Activated CD8-positive, alpha-beta memory T cell treated with anti-CD3 and anti-CD28 coated beads, Interleukin-2, amount 50 U/mL, for 24 hours (primary cell): ENCODE data around the gene PYURF.

Experiments used
- DNase-seq: peaks from one replicate; pipeline ENCODE4 v3.0.0-alpha.2; 2020; ENCODE audit errors: extremely low read depth

PYURF gene, protein sequence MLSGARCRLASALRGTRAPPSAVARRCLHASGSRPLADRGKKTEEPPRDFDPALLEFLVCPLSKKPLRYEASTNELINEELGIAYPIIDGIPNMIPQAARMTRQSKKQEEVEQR

DNA sequence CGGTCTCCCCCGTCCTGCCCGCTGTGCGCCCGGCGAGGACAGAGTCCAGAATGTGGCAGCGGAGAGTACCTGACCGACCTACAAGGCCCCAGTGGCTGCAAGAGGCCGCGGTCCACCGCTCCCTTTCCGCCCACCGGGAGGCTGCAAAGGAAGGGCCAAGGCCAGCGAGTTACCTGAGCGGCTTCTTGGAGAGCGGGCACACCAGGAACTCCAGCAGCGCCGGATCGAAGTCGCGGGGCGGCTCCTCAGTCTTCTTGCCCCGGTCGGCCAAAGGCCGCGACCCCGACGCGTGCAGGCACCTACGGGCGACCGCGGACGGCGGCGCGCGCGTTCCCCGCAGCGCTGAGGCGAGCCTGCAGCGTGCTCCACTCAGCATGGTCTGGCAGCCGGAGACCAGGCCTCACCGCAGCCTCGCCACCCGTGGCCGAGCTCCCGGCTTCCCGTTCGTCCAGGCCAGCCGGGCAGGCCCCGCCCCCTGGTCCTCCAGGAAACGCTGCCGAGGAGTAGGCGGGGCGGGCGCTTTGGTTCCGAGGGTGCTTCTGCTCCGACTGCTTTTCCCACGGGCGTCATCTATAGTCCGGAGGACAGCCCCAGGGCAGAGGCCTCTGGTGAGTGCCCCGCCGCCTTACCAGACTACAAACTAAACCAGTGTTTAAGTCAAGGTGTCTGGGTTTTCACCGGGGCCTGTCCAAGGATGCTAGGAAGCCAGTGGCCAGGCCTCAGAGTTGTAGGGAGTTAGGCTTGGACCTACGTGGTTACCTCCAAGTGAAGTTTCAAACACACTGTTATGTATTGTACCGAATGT is at the start of gene PYURF:
Gene PYURF, minus strand, starts transcription at position 452 of the 805 bp plus-strand sequence. Its CDS starts 76 bp downstream, at position 376.
- peak; percentile 47 for DNase-seq

DNA sequence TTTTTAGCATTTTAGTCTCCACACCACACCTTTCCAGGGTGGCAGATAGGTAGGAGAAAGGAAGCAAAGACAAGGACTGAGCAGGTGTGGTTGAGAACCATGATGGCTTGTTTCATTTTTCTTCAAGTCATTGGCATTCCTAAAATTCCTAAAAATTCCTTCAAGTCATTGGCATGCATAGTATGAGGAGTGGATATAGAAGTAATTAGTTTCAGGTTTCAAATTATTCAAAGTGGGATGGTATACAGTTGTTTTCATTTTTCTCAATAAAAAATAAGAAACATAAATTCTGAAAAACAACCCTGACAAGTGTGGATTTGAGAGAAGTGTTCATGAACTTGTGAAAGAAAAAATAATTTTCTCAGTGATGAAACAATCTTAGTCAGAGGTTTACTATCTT is 46.4 kb upstream of the PYURF start:
- no peak for DNase-seq

DNA sequence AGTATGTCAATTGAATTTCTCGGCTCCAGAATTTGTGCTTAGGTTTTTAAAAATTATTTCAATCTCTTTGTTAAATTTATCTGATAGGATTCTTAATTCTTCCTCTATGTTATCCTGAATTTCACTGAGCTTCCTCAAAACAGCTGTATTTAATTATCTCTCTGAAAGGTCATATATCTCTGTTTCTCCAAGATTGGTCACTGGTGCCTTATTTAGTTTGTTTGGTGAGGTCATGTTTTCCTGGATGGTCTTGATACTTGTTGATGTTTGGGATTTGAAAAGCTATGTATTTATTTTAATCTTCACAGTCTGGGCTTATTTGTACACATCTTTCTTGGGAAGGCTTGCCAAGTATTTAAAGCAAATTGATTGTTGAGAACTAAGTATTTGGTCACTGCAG is 44.0 kb upstream of the PYURF start:
- DNase-seq: no peak

DNA sequence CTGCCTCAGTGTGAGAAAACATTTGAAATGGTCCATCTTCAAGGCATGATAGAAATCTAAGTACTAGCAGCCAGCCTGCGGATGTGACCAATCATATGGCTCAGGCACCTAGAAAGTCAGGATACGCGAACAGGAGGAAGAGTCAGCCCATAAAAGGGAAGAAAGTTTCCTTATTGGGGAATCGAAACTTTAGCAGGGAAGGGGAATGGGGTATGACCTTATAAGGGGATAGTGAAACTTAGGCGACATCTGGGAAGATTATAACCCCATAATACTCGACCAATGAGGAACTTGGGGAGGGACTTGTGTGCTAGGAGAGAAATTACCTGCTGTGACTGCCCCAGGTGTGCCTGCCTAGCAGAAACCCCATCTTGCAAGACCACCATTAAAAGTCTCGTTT is 26.2 kb upstream of the PYURF start:
- DNase-seq: no peak

DNA sequence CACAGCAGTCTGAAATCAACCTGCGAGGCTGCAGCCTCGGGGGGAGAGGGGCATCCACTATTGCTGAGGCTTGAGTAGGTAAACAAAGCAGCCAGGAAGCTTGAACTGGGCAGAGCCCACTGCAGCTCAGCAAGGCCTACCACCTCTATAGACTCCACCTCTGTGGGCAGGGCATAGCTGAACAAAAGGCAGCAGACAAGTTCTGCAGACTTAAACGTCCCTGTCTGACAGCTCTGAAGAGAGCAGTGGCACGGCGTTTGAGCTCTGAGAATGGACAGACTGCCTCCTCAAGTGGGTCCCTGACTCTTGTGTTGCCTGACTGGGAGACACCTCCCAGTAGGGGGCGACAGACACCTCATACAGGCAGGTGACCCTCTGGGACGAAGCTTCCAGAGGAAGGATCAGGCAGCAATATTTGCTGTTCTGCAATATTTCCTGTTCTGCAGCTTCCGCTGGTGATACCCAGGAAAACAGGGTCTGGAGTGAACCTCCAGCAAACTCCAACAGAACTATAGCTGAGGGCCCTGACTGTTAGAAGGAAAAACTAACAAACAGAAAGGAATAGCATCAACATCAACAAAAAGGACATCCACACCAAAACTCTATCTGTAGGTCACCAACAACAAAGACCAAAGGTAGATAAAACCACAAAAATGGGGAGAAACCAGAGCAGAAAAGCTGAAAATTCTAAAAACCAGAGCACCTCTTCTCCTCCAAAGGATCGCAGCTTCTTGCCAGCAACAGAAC is 15.9 kb upstream of the PYURF start:
- DNase-seq: peak; percentile 45

DNA sequence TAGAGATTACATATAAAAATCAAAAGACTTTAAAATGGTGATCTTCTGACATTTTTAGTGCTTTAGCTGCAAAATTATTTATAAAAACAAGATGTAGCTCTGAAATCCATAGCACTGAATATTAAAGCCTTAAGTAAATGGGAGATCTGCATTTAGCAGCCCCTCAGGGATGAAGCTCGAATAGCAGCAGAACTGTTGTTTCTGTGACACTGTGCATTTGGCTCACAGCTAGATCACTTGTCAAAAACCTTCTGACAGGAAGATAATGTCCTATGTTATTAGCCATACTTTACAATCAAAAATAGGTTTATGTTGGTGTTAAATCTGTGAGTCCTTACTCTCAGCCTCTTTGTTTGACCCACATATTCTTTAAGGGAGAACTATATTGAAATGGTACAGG is 14.1 kb upstream of the PYURF start:
- no peak for DNase-seq

DNA sequence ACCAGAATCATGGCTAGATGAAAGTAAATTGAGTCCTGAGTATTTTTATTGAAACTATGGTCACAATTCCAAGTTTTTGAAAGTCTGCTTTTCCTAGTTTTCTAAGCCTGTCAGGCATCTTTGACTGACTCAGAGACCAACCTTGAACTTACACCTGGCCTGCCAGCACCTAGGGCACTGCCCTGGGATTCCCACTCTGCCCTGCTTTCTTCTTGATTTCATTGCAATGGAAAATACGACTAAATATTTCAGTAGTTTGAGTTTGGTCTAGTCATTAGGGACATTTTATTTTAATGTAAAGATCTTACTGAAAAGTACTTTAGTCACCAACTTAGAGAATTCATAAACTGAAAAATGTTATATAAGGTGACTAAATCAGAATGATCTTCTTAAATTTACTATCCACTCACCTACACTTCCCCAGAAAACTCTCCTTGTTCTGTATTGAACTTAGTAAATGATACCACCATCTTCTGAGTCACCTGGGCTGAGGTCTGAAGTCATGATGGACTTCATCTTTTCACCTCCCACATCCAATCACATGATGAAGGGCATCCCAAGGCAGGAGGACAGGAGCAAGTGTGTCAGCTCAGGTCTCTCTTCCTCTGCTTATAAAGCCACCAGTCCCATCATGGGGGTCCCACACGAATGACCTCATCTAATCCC is 11.6 kb upstream of the PYURF start:
- no peak for DNase-seq

DNA sequence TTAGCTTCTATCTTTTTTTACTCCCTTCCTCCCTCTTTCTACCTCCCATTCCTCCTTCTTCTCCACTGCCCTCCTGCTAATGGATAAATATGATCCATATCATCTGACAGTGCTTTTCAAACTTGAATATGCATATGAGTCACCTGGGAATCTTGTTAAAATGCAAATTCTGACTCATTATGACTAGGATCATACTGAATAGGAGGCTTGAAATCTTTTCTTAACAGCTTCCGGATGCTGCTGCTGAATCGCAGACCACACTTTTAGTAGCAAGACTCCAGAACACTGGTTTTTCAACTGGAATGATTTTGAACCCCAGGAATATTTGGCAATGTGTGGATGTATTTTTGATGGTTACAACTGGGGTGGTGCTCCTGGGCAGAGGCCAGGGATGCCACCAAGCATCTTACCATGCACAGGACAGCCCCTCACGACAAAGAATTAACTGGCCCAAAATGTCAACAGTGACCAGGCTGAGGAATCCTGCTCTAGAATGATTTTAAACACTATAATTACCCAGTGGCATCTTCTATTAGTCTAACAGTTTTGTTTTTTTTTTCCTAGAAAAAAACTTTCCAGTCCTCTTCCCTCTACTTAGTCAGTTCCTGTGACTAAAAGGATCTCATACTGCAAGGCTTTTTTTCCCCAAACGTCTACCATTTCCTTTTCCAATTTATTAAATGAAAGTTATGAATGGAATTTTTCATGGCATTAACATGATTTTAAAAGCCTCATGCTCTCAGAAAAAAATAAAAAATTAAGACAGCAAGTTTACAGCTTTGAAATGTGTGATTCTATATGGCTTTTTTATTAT is 10.6 kb upstream of the PYURF start:
- no peak for DNase-seq

DNA sequence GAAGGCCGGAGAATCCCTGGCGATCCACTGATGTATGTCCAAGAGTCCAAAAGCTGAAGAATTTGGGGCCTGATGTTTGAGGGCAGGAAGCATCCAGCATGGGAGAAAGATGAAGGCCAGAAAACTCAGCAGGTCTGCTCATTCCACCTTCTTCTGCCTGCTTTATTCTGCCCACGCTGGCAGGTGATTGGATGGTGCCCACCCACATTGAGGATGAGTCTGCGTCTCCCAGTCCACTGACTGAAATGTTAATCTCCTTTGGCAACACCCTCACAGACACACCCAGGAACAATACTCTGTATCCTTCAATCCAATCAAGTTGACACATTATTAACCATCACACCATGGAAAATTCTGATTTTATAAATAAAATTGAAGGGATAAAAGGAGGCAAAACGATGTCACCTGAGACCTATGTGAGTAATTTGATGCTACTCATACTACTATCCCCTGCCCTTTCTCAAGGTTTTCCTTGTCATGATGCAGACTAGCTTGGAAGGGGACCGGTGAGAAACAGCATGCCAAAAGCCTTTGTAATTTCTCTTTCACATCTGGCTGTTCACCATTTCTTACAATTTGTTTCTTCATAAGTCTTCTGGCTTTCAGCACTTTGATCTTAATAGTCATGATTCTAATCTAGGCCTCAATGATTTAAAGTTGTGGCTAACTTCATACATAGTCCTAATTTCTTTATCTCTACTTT is 9.7 kb upstream of the PYURF start:
- no peak for DNase-seq

DNA sequence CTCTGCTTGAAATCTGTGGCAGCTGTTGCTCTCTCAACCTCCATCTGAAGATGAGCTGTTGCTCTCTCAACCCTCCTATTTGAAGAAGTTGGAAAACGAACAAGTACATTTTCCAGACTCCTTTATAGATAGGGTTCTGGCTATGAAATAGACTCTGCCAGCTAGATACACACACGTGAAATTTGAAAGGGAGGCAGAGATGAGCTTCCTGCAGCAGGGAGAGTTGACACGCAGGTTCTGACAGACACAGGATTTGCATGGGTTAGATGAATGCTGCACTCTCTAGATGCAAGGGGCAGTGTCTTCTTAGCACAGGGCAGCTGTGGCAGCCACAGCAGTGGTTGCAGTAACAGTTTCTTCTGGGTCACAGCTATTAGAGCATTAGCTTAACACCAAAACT is 8.0 kb upstream of the PYURF start:
- DNase-seq: no peak

DNA sequence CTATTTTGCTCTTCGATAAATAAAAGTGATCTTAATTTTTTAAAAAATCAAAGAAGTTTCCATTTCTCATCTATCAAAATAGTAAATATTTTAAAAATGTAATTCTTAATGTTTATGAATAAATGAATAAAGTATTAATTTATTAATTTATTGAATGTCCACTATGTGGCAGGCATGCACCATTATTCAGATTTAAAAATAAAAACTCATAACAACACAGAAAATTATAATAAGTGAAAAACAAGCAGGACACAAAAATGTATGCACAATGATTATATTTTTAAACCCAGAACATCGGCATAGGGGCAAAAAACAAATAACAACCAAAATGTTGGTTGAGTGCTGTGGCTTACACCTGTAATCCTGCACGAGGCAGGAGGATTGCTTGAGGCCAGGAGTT is 5.3 kb upstream of the PYURF start:
- DNase-seq: no peak

DNA sequence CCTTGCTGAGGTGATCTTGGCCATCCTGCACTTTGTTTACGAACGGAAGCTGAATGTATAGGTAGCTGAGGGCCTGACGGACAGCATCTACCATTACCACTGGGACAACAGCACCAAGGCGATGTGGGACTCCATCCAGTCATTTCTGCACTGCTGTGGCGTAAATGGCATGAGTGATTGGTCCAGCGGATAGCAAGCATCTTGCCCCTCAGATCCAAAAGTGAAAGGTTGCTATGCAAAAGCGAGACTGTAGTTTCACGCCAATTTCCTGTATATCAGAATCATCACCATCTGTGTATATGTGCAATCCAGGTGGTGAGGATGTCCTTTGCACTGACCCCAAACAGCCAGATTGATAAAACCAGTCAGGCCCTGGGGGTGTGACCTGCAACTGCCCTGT is 4.2 kb upstream of the PYURF start:
- no peak for DNase-seq

DNA sequence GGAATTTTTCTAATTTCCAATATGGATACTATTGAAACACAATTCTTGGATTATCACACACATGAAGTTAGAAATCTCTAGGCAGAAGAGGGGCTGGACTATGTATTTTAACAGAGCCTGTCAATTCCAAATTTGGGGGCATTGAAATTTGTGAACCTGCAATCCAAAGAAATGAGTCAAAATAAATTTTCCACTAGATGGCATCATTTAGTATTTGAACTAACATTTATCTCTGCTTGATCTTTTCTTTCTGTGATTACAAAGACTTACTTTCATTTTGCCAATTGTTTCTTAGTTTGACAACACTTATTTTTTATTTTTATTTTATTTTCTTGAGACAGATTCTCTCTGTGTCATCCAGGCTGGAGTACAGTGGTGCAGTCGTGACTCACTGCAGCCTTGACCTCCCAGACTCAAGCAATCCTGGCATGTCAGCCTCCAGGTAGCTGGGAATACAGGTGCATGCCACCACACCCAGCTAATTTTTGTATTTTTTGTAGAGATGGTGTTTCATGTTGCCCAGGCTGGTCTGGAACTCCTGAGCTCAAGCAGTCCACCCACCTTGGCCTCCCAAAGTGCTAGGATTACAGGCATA is 2.7 kb upstream of the PYURF start:
- DNase-seq: no peak

DNA sequence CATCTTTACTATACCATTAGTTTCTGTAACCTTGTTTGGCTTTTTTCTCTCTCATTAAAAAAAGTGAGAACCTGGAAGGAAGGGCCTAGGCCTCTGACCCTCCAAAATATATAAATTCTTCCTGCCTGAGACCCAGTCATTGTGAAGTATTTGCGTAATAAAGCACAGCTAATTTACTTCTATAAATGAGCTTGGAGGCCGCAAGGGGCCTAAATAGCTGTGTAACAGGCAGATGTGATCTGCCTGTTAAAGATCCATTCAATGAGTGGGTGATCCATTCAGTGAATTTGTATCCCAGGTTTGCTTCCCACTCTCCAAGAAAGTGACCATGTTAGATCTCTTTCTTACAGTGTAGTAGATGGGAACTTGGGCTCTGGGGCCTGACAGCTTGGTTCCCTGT is 595 bp upstream of the PYURF start:
- no peak for DNase-seq

DNA sequence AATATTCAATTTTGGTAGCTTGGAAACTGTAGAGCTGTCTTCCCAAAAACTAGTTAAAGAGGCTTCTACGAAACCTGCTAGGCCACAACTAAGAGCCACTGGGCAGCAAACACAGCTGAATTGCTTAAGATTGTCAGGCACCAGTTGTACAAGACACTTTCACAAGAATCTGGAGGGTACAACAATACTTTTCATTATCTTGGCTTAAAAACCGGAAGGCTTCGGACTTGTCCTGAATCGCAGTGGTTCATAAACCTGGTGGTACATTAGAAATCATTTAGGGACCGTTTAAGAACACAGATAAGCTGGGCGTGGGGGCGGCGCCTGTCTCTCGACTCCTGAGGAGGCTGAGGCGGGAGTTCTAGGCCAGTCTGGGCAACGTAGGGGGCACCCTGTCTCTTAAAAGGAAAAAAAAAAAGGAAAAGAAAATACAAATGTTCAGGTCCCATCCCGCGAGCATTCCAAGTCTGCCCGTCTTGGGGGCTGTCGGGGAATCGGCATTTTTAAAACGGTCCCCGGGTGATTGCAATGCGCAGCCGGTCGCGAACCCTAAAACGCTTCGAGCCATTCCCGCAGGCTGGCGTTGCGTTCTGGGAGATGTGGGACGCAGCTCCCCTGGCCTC is 763 bp downstream of the PYURF start:
- no peak for DNase-seq

DNA sequence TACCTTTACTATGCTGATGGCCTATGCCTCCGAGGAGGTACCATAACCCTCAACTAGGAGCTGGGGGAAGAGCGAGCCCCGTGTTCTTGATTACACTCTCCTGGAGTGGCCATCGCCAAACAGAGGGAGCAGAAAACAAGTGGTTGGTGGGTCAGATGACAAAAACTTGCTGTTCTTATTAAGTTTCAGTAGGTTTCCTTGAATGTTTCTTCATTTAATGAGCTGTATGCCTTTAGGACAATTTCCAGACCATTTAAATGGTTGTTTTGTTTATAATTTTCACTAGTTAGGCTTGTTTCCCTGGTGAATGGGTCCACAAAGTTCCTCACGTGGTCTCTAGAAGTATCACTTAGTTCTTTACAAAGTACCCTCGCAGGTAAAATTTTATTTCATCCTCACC is 4.7 kb downstream of the PYURF start:
- no peak for DNase-seq

DNA sequence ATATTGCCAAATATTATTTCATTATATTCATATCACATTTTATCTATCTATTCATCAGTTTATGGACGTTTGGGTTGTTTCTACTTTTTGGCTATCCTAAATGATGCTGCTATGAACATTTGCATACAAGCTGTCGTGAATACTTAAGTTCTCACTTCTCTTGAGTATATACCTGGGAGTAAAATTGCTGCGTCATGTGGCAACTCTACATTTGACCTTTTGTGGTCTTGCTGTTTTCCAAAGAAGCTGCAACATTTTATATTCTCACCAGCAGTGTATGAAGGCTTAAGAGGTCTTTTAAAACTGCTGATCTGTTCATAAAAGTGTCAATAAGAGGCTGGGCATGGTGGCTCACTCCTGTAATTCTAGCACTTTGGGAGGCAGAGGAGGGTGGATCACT is 5.8 kb downstream of the PYURF start:
- DNase-seq: no peak

DNA sequence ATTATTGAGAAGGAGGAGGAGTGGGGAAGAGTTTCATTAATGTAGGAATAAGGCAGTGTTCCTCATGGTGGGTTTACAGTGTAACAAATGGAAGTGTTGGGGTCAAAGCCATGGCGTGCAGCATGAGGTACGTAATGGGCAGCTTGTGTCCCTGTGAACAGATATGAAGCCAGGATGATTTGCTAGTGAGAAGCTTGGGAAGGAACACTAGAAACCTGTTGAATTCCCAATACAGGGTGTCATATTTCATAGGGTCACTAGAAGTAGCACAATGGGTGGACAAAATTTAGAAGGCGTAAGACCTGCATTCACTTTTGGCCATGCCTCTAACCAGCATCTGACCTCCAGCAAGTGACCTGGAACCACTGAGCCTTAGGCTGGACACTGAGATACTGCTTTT is 6.8 kb downstream of the PYURF start:
- DNase-seq: no peak

DNA sequence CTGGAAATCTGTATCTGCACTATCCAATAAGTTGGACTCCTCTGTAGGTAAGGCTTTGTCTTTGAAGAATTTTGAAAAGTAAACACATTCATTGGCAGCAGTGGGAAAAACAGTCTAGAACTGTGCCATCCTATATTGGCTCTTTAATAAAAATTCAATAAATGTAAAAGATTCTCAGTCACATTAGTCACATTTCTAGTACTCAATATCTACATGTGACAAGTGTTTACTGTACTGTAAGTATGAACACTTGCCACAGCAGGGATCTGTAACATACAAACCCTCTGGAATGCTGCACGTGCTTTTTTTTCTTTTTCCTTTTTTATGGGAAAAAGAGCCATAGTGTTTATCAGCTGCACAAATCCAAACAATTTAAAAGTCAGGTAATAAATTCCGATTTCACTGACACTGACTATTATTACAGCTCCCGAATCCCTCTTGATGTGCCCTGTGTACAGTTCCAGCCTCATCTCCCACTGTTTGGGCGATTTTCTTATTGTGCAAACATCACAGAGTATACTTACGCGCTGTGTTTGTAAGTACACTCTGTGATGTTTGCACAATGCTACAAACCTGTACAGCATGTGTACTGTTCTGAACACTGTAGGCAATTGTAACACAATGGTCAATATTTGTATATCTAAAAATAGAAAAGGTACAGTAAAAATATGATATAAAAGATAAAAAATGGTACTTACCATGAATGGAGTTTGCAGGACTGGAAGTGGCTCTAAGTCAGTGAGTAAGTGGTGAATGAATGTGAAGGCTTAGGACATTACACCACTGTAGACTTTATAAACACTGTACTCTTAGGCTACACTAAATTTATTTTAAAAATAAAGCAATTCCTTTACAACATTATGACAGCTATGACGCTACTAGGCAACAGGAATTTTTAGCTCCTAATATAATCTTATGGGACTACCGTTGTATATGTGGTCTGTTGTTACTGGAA is 8.7 kb downstream of the PYURF start:
- DNase-seq: no peak
